B cell (primary cell): ENCODE results near the gene HOMEZ.

Experiments used
- CTCF ChIP-seq: fragments of 200-600 bp; IDR thresholded peaks from one replicate; pipeline ENCODE4 v1.8.0; 2022; ENCODE audit warnings: antibody characterized with exemption, mild to moderate bottlenecking
- EZH2 ChIP-seq: IDR thresholded peaks from 2 replicates; pipeline ENCODE4 v1.6.1; 2012; ENCODE audit warnings: borderline replicate concordance, low read depth, mild to moderate bottlenecking, moderate library complexity, low read length; ENCODE audit not compliant: insufficient read depth, poor library complexity, severe bottlenecking

DNA sequence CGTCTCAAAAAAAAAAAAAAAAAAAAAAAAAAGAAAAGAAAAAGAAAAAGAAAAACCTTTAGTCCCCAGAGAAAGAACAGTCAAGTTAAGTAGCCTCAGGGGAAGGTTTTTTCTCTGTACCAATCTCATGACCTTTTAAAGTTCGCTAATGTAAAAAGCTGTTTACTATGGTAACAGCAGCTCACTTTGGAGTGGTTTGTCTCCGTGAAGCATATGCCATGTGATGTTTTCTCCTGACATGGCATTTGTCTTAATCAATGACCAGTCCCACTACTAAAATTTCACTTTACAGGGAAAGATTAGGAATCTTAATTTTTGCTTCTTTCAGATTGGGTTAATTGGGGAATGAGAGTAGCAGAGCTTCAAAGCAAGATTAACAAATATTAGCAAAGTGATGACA lies 43.9 kb downstream of the HOMEZ start:
- TF ChIP-seq EZH2 (no peak), CTCF (no peak)
